HCT116 (cell line): Measurements from ENCODE around the gene ZNF215. TPM values are rescaled to one million over a fixed set of nuclear protein-coding genes. Genes with fewer than 3 reads are reported as not detected.

Experiments used
- ATAC-seq: fragments of 200-7000 bp; cut with Tn5 transposase; 2 replicates; pipeline ENCODE4 v1.9.1; 2020; ENCODE audit warnings: mild to moderate bottlenecking, moderate library complexity
- BruUV-seq: library from RNA; stranded (reverse); fragments of 400-500 nt; replicated peaks from 2 replicates; lab custom pipeline; 2021; lab: Mats Ljungman, UMichigan
- CTCF ChIA-PET: fragments of 300-600 bp; sonication (Branson Sonifier 250); formaldehyde crosslinking; loops from one replicate; lab custom pipeline; 2021; ENCODE audit warnings: antibody characterized with exemption; lab: Charles Lee
- POLR2A ChIA-PET: fragments of 300-600, 350-600 bp; sonication (Branson Sonifier 250); formaldehyde crosslinking; loops from one replicate; lab custom pipeline; 2021; ENCODE audit warnings: antibody characterized with exemption; lab: Charles Lee
- RAD21 ChIA-PET, 2 experiments: fragments of 300-600 bp; sonication (Branson Sonifier 250); formaldehyde crosslinking; loops; one replicate each; lab custom pipeline; 2023; ENCODE audit warnings: low total read pairs in 2 of 2; ENCODE audit not compliant: uncharacterized antibody in 2 of 2, unreplicated experiment in 2 of 2, low non-redundant PET in 1 of 2; lab: Charles Lee
- DNase-seq: peaks from one replicate; pipeline ENCODE4 v3.0.0-alpha.2; 2010; ENCODE audit warnings: low read depth, low spot score
- H2AFZ ChIP-seq: fragments of 200-600 bp; shearing (Covaris generic), sonication (generic); 2 replicates; pipeline ENCODE4 v1.6.1; 2017; ENCODE audit warnings: low read depth, mixed run types, mixed read lengths, antibody characterized with exemption, low read length; ENCODE audit not compliant: poor library complexity, severe bottlenecking
- H3K27ac ChIP-seq: 2 replicates; pipeline ENCODE4 v1.5.1; 2012; ENCODE audit warnings: low read depth, low read length
- H3K27me3 ChIP-seq: fragments of 200-600 bp; sonication (generic); 2 replicates; pipeline ENCODE4 v1.6.1; 2016; ENCODE audit warnings: mixed run types, low read length, mixed read lengths; ENCODE audit not compliant: insufficient read depth
- H3K36me3 ChIP-seq, 2 experiments: fragments of 200-500 bp in 1 of 2; fragments of 200-600 bp in 1 of 2; sonication (Bioruptor generic) in 1 of 2; sonication (generic) in 1 of 2; 2 replicates each; pipeline versions ENCODE4 v1.5.1 to v1.6.1; 2014 to 2016; ENCODE audit warnings: low read length in 2 of 2, inconsistent platforms in 1 of 2, mixed read lengths in 1 of 2, mixed run types in 1 of 2; ENCODE audit not compliant: insufficient read depth in 2 of 2, control insufficient read depth in 1 of 2
- H3K4me1 ChIP-seq, 2 experiments: fragments of 200-600 bp in 1 of 2; sonication (generic) in 1 of 2; 2 replicates each; pipeline versions ENCODE4 v1.5.1 to v1.6.1; 2012 to 2017; ENCODE audit warnings: low read length in 2 of 2, inconsistent platforms in 1 of 2, mild to moderate bottlenecking in 1 of 2, mixed read lengths in 1 of 2, mixed run types in 1 of 2, moderate library complexity in 1 of 2; ENCODE audit not compliant: insufficient read depth in 2 of 2, control insufficient read depth in 1 of 2
- H3K4me2 ChIP-seq: fragments of 200-600 bp; sonication (generic); 2 replicates; pipeline ENCODE4 v1.6.1; 2017; ENCODE audit warnings: mixed run types, low read length, mixed read lengths
- H3K4me3 ChIP-seq, 2 experiments: fragments of 200-600 bp in 1 of 2; sonication (generic) in 1 of 2; replicated peaks in 1 of 2; 2 replicates each; pipeline ENCODE4 v1.5.1; 2011 to 2016; ENCODE audit warnings: low read length in 2 of 2, control low read depth in 1 of 2, low read depth in 1 of 2, mild to moderate bottlenecking in 1 of 2, mixed read lengths in 1 of 2, mixed run types in 1 of 2
- H3K79me2 ChIP-seq: fragments of 200-600 bp; sonication (generic); 2 replicates; pipeline ENCODE4 v1.6.1; 2017; ENCODE audit warnings: mild to moderate bottlenecking, mixed run types, low read length, moderate library complexity, mixed read lengths; ENCODE audit not compliant: insufficient read depth
- H3K9ac ChIP-seq: fragments of 200-600 bp; sonication (generic); 2 replicates; pipeline ENCODE4 v1.6.1; 2016; ENCODE audit warnings: low read length, mixed read lengths
- H3K9me2 ChIP-seq: fragments of 200-600 bp; sonication (generic), shearing (Covaris generic); 2 replicates; pipeline ENCODE4 v1.6.1; 2017; ENCODE audit warnings: mixed run types, mild to moderate bottlenecking, moderate library complexity; ENCODE audit not compliant: insufficient read depth
- H3K9me3 ChIP-seq, 2 experiments: fragments of 200-500 bp in 1 of 2; fragments of 200-600 bp in 1 of 2; sonication (Bioruptor generic) in 1 of 2; sonication (generic) in 1 of 2; 2 replicates each; pipeline ENCODE4 v1.6.1; 2014 to 2017; ENCODE audit warnings: low read length in 2 of 2, mixed read lengths in 2 of 2, inconsistent platforms in 1 of 2, low read depth in 1 of 2, mild to moderate bottlenecking in 1 of 2, mixed run types in 1 of 2, moderate library complexity in 1 of 2; ENCODE audit not compliant: control insufficient read depth in 1 of 2, insufficient read depth in 1 of 2
- H4K20me1 ChIP-seq: fragments of 200-600 bp; sonication (generic), shearing (Covaris generic); 2 replicates; pipeline ENCODE4 v1.6.1; 2017; ENCODE audit warnings: mixed run types, mild to moderate bottlenecking, moderate library complexity; ENCODE audit not compliant: insufficient read depth
- ATF3 ChIP-seq: IDR thresholded peaks from 2 replicates; pipeline ENCODE4 v1.6.1; 2012
- CBX3 ChIP-seq: IDR thresholded peaks from 2 replicates; pipeline ENCODE4 v1.6.1; 2012; ENCODE audit warnings: low read depth
- EGR1 ChIP-seq: IDR thresholded peaks from 2 replicates; pipeline ENCODE4 v1.6.1; 2012; ENCODE audit warnings: low read depth
- ELF1 ChIP-seq: IDR thresholded peaks from 2 replicates; pipeline ENCODE4 v1.6.1; 2012; ENCODE audit warnings: low read depth, borderline replicate concordance
- EZH2phosphoT487 ChIP-seq: fragments of 200-600 bp; IDR thresholded peaks from 2 replicates; pipeline ENCODE4 v1.6.1; 2018; ENCODE audit warnings: antibody characterized with exemption, borderline replicate concordance
- JUND ChIP-seq: IDR thresholded peaks from 2 replicates; pipeline ENCODE4 v1.6.1; 2012
- POLR2AphosphoS5 ChIP-seq: IDR thresholded peaks from 2 replicates; pipeline ENCODE4 v1.6.1; 2011; ENCODE audit warnings: mild to moderate bottlenecking, low read depth, low read length, moderate library complexity
- RAD21 ChIP-seq: IDR thresholded peaks from 2 replicates; pipeline ENCODE4 v1.6.1; 2012; ENCODE audit warnings: low read depth, mild to moderate bottlenecking
- SIN3A ChIP-seq: IDR thresholded peaks from 2 replicates; pipeline ENCODE4 v1.6.1; 2012; ENCODE audit warnings: low read depth
- SP1 ChIP-seq: IDR thresholded peaks from 2 replicates; pipeline ENCODE4 v1.6.1; 2012; ENCODE audit warnings: low read depth
- SRF ChIP-seq: IDR thresholded peaks from 2 replicates; pipeline ENCODE4 v1.6.1; 2012; ENCODE audit warnings: low read depth
- TCF7L2 ChIP-seq: IDR thresholded peaks from 2 replicates; pipeline ENCODE4 v1.7.0; 2011; ENCODE audit warnings: borderline replicate concordance, inconsistent platforms; ENCODE audit not compliant: insufficient read depth, insufficient read length; ENCODE audit errors: extremely low read depth
- YY1 ChIP-seq: IDR thresholded peaks from 2 replicates; pipeline ENCODE4 v1.6.1; 2011; ENCODE audit warnings: low read length, low read depth, moderate library complexity, mild to moderate bottlenecking; ENCODE audit not compliant: insufficient replicate concordance; ENCODE audit errors: extremely low read depth
- ZBTB33 ChIP-seq: IDR thresholded peaks from 2 replicates; pipeline ENCODE4 v1.6.1; 2011; ENCODE audit warnings: mild to moderate bottlenecking, low read length, moderate library complexity; ENCODE audit not compliant: insufficient replicate concordance; ENCODE audit errors: extremely low read depth
- ZFX ChIP-seq: fragments of 450-650 bp; IDR thresholded peaks from 2 replicates; pipeline ENCODE4 v1.6.1; 2017
- intact Hi-C: fragments of 100-400 bp; cut with micrococcal nuclease; formaldehyde crosslinking; loops from 2 replicates; pipeline ENCODE4 v1.10.0; 2022
- total RNA-seq: library from RNA; stranded (reverse); gene quantifications from one replicate; pipeline ENCODE4 v1.2.1, GENCODE V29; 2021; ENCODE audit not compliant: unreplicated experiment
- TF ChIP-seq, protein P1 (sequence below): IDR thresholded peaks from 2 replicates; pipeline ENCODE4 v1.6.1; 2012
- TF ChIP-seq, protein P2 (sequence below): IDR thresholded peaks from 2 replicates; pipeline ENCODE4 v1.6.1; 2012; ENCODE audit warnings: low read depth

ZNF215 gene
- total RNA-seq, 1 experiment from 2014 or later, result 9.9 TPM

DNA sequence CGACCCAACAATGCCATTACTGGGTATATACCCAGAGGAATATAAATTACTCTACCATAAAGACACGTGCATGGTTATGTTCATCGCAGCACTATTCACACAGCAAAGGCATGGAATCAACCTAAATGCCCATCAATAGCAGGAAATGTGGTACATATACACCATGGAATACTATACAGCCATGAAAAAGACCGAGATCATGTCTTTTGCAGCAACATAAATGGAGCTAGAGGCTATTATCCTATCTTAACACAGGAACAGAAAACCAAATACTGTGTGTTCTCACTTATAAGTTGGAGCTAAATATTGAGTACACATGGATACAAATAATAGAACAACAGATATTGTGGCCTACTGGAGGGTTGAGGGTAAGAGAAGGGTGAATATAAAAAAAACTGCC lies 37.4 kb upstream of the ZNF215 start:
- intact Hi-C loops, result no loop called here
- RAD21 ChIA-PET, result no interaction called here
- no peak overlapping the region for H3K27ac ChIP-seq
- no peaks in the 10 kb centered on the region for H3K9me2 ChIP-seq
- CTCF ChIA-PET, result no interaction called here
- no peaks in the 10 kb centered on the region for H3K9me3 ChIP-seq
- no peaks in the 10 kb centered on the region for H3K4me1 ChIP-seq
- no peaks in the 10 kb centered on the region for H3K79me2 ChIP-seq
- H3K36me3 ChIP-seq, result no peaks in the 10 kb centered on the region
- ATAC-seq, result no peak
- H2AFZ ChIP-seq, result no peak overlapping the region
- TF ChIP-seq, protein P1, sequence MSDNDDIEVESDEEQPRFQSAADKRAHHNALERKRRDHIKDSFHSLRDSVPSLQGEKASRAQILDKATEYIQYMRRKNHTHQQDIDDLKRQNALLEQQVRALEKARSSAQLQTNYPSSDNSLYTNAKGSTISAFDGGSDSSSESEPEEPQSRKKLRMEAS, result no peak
- TF ChIP-seq, all 23 proteins: peak for 0
- Histone ChIP-seq H3K4me3 (no peak overlapping the region), H4K20me1 (no peaks in the 10 kb centered on the region), H3K27me3 (peaks cover 38% of the 10 kb centered on the region), H3K9ac (no peak overlapping the region), H3K4me2 (no peak overlapping the region)
- no TSS peak for BruUV-seq
- POLR2A ChIA-PET, result no interaction called here
- DNase-seq, result no peak

- H3K9me3 ChIP-seq, result no peaks in the 10 kb centered on the region
- ChIA-PET CTCF (no interaction called here), RAD21 (no interaction called here), POLR2A (no interaction called here)
- no peaks in the 10 kb centered on the region for H3K4me1 ChIP-seq
- ATAC-seq (no peak), DNase-seq (no peak)
- no peak overlapping the region for H2AFZ ChIP-seq
- no peak overlapping the region for H3K4me2 ChIP-seq
- no peaks in the 10 kb centered on the region for H4K20me1 ChIP-seq
- H3K4me3 ChIP-seq, result no peak overlapping the region
- H3K79me2 ChIP-seq, result no peaks in the 10 kb centered on the region
- H3K36me3 ChIP-seq, result no peaks in the 10 kb centered on the region
- H3K27ac ChIP-seq, result no peak overlapping the region
- no peak overlapping the region for H3K9ac ChIP-seq
- BruUV-seq, result no TSS peak
- intact Hi-C loops, result no loop called here
- peaks cover 32% of the 10 kb centered on the region for H3K27me3 ChIP-seq
- no peaks in the 10 kb centered on the region for H3K9me2 ChIP-seq
- TF ChIP-seq CBX3 (no peak), SIN3A (no peak), POLR2AphosphoS5 (no peak), SP1 (no peak), TCF7L2 (no peak), SRF (no peak), ELF1 (no peak), JUND (no peak), EGR1 (no peak), EZH2phosphoT487 (no peak), YY1 (no peak), ZFX (no peak), ZBTB33 (no peak), RAD21 (no peak), ATF3 (no peak)
- TF ChIP-seq, protein P2, sequence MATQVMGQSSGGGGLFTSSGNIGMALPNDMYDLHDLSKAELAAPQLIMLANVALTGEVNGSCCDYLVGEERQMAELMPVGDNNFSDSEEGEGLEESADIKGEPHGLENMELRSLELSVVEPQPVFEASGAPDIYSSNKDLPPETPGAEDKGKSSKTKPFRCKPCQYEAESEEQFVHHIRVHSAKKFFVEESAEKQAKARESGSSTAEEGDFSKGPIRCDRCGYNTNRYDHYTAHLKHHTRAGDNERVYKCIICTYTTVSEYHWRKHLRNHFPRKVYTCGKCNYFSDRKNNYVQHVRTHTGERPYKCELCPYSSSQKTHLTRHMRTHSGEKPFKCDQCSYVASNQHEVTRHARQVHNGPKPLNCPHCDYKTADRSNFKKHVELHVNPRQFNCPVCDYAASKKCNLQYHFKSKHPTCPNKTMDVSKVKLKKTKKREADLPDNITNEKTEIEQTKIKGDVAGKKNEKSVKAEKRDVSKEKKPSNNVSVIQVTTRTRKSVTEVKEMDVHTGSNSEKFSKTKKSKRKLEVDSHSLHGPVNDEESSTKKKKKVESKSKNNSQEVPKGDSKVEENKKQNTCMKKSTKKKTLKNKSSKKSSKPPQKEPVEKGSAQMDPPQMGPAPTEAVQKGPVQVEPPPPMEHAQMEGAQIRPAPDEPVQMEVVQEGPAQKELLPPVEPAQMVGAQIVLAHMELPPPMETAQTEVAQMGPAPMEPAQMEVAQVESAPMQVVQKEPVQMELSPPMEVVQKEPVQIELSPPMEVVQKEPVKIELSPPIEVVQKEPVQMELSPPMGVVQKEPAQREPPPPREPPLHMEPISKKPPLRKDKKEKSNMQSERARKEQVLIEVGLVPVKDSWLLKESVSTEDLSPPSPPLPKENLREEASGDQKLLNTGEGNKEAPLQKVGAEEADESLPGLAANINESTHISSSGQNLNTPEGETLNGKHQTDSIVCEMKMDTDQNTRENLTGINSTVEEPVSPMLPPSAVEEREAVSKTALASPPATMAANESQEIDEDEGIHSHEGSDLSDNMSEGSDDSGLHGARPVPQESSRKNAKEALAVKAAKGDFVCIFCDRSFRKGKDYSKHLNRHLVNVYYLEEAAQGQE, result no peak
These were observed 36.4 kb upstream of the ZNF215 start for GRCh38 chr11:6889835-6890234.
